Measurements from ENCODE around the gene KIF5A.

GRCh38 chr12:57626111-57626920 is 76.5 kb downstream of the KIF5A start:
- TF ChIP-seq CTCF (IDR thresholded peaks at IDR 0.05): no peak
- no peak for TF ChIP-seq POLR2A (IDR thresholded peaks at IDR 0.05; ENCODE audit: low read depth)
- no peak for TF ChIP-seq POLR2AphosphoS5 (IDR thresholded peaks at IDR 0.05)

All from esophagus muscularis mucosa (tissue), 3 donors.